Measurements from ENCODE around the gene TRIM74. TPM values are rescaled to one million over a fixed set of nuclear protein-coding genes. Genes with fewer than 3 reads are reported as not detected.
"Not testable (repeated sequence)": the region's sequence is repeated elsewhere in the genome, so short reads cannot be mapped to it uniquely, and the experiment has no call there.

The TRIM74 gene
- total RNA-seq, 4 donors from 2014 or later = 0.38 TPM; not detected in 3

GRCh38 chr7:72914756-72915525, 54.3 kb downstream of the TRIM74 start:
- TF ChIP-seq, protein P1, sequence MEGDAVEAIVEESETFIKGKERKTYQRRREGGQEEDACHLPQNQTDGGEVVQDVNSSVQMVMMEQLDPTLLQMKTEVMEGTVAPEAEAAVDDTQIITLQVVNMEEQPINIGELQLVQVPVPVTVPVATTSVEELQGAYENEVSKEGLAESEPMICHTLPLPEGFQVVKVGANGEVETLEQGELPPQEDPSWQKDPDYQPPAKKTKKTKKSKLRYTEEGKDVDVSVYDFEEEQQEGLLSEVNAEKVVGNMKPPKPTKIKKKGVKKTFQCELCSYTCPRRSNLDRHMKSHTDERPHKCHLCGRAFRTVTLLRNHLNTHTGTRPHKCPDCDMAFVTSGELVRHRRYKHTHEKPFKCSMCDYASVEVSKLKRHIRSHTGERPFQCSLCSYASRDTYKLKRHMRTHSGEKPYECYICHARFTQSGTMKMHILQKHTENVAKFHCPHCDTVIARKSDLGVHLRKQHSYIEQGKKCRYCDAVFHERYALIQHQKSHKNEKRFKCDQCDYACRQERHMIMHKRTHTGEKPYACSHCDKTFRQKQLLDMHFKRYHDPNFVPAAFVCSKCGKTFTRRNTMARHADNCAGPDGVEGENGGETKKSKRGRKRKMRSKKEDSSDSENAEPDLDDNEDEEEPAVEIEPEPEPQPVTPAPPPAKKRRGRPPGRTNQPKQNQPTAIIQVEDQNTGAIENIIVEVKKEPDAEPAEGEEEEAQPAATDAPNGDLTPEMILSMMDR (IDR thresholded peaks at IDR 0.05) = peak in 5 of 6 experiments; percentile 46 to 78 (median 62)
- WGBS, 2 donors = 58 to 60% methylated on average over 9 of the region's 9 CpGs
- intact Hi-C loops (cut with DNase I); H3K4me1 ChIP-seq; H3K27ac ChIP-seq; H3K27me3 ChIP-seq; H3K9me3 ChIP-seq; DNase-seq; H3K4me3 ChIP-seq: not testable (repeated sequence)
- H3K36me3 ChIP-seq = peaks cover 0 to 73% (median 8%) of the 10 kb centered on the region in 3 donors

GRCh38 chr7:72913750-72914149, 55.5 kb downstream of the TRIM74 start:
- H3K4me3 ChIP-seq; intact Hi-C loops (cut with DNase I); DNase-seq; H3K4me1 ChIP-seq; H3K27me3 ChIP-seq; H3K27ac ChIP-seq; H3K9me3 ChIP-seq: not testable (repeated sequence)
- H3K36me3 ChIP-seq = peaks cover 0 to 69% (median 8%) of the 10 kb centered on the region in 3 donors
- 84 to 86% methylated on average over 7 to 10 of the region's 10 CpGs for WGBS, 2 donors

GRCh38 chr7:72911395-72911794, 57.9 kb downstream of the TRIM74 start:
- intact Hi-C loops (cut with DNase I); H3K4me3 ChIP-seq; DNase-seq; H3K27me3 ChIP-seq; H3K4me1 ChIP-seq; H3K9me3 ChIP-seq; H3K27ac ChIP-seq: not testable (repeated sequence)
- H3K36me3 ChIP-seq = peaks cover 0 to 72% (median 8%) of the 10 kb centered on the region in 3 donors
- 62 to 78% methylated on average over 9 to 10 of the region's 12 CpGs for WGBS, 2 donors

Small RNA genes lying within 50 kb of the gene (small RNA-seq; reads per million reads assigned to genes)
- 0 reads per million in 4 donors for gene RF00019

Other genes starting within 250 kb of the TRIM74 start
- 1 to 10 TPM; 2.0 to 5.1 (median 2.5) TPM for gene TYW1B, start 141.3 kb downstream of the TRIM74 start, total RNA-seq
- gene POM121, start 44.4 kb downstream of the TRIM74 start, total RNA-seq = 10 to 100 TPM; 12.0 to 20.8 (median 15.7) TPM
- gene SPDYE8, start 60.3 kb upstream of the TRIM74 start, total RNA-seq = not detected
- not detected for gene SPDYE11, start 88.4 kb upstream of the TRIM74 start, total RNA-seq
- gene SPDYE9, start 116.6 kb upstream of the TRIM74 start, total RNA-seq = not detected